ENCODE measurements around the gene SNIP1.
A peak's percentile ranks its signal among the peaks of the same experiment; 100 is the strongest.
"Not testable (repeated sequence)": the region's sequence is repeated elsewhere in the genome, so short reads cannot be mapped to it uniquely, and the experiment has no call there.

SNIP1 gene, protein sequence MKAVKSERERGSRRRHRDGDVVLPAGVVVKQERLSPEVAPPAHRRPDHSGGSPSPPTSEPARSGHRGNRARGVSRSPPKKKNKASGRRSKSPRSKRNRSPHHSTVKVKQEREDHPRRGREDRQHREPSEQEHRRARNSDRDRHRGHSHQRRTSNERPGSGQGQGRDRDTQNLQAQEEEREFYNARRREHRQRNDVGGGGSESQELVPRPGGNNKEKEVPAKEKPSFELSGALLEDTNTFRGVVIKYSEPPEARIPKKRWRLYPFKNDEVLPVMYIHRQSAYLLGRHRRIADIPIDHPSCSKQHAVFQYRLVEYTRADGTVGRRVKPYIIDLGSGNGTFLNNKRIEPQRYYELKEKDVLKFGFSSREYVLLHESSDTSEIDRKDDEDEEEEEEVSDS

GRCh38 chr1:37553927-37554808 is at the start of gene SNIP1:
Gene SNIP1, minus strand, starts transcription at chr1:37554293. Its CDS starts 64 bp downstream, at chr1:37554229.
- peak; percentile 84 for DNase-seq (ENCODE audit: low read depth)

DNA sequence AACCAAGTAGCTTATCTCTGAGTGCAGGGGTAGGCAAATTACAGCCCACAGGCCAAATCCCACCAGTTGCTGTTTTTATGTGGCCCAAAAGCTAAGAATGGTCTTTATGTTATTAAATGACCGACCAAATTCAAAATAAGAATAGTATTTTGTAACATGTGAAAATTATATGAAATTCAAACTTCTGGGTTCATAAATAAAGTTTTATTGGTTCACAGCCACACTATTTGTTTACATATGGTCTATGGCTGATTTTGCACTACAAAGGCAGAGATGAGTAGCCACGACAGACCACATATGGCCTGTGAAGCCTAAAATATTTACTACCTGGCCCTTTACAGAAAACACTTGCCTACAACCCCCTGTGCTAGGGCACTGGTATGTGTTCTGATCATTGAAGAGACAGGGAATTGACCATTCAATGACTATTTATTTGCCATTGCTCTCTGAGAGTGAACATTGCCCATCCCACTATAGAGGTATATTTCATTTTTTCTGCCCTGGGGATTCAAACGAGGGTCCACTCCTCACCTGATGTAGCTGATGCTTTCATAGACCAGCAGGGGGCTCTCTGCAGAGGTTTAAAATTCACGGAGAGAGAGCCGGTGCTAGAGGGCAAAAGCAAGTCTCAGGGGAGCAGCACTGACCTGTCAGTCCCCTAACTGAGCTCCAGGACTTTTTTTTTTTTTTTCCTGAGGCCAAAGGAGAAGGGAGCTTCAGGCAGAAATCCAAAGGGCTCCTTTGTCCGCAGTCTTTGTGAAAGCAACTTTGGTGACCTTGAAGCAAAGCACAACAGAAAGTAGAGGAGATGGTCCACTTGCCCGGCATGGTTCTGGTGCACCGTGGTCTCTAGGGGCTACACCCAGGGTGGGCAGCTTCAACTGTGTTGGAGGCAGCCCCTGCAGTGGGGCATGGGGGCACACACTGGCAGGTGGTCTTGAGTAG is 48.9 kb upstream of the SNIP1 start:
- peak; percentile 10 for DNase-seq (ENCODE audit: low read depth)

GRCh38 chr1:37601441-37601840 is 47.3 kb upstream of the SNIP1 start:
- no peak for DNase-seq (ENCODE audit: low read depth)

DNA sequence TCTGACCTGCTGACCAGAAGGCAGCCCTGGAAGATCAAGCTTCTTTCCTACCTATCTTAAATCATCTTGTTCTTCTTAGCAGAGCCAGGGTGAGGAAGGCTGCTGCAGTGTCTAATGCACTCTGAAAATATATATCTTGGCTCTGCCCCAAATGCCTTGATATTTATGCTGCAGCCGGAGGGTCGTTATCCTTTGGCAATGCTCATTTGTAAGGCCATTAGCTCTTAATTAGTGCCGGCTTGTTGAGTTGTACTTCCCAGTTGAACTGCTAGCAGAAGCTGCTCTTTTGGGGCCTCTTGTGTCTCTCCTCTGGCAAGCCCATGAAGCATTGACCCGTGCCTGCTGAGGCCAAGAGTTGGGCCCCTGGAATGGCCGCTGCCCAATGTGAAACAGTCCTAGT is 45.8 kb upstream of the SNIP1 start:
- no peak for DNase-seq (ENCODE audit: low read depth)

- no peak for DNase-seq (ENCODE audit: low read depth)
Observed at GRCh38 chr1:37596182-37596667, 42.1 kb upstream of the SNIP1 start.

- DNase-seq (ENCODE audit: low read depth) = peak; percentile 94
Observed at GRCh38 chr1:37595440-37596181, 41.5 kb upstream of the SNIP1 start, which contains the start of gene GNL2. Gene GNL2, minus strand, starts transcription at chr1:37595937. Its CDS starts 115 bp downstream, at chr1:37595822.

DNA sequence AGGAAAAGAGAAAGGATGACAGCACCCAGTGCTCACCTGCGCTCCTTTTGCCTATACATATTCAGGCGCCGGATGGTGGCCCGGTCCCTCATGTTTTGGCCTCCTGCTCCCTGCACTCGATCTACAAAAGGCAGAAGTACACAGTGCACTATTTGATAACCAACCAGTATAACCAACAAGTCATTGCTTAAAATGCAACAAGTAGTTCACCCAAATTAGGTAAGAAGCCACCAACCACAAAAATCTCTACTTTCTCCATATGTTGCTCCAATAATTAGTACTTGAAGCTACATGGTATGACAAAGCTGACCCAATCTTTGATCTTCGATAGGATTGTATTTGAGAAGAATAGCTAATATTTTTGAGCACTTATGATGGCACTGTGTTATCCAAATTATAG is 39.6 kb upstream of the SNIP1 start:
- no peak for DNase-seq (ENCODE audit: low read depth)

- no peak for DNase-seq (ENCODE audit: low read depth)
Observed at GRCh38 chr1:37588939-37589338, 34.8 kb upstream of the SNIP1 start.

GRCh38 chr1:37584544-37584943 is 30.5 kb upstream of the SNIP1 start:
- DNase-seq (ENCODE audit: low read depth) = not testable (repeated sequence)

GRCh38 chr1:37575692-37576091 is 21.6 kb upstream of the SNIP1 start:
- DNase-seq (ENCODE audit: low read depth) = no peak

DNA sequence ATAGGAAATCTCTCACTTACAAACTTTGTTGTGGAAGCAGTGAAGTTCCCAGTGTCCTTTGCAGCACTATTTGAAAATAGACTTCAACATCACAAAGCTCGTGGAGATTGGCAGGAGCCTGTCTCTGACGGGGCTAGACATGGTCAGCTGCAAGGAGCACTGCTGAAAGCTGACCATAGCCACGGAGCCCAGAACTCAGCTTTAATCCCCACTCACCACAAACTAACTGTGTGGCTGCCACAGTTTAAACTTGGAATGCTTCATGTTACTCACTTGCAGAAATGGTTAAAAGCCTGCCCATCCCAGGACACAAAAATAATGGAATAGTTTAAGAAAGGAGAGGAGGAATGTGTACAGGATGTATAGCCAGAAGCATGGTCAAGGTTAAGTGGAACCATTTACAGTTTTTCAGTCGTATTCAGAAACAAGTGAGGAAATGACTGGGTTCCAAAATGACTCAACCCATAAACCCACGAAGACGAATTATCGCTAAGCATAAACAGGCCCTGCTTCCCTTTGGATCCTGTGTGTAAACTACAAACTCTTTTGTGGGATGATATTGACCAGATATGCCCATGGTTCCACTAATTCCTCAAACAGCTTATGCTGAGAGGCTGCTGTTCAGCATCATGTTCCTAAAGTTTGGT is 20.9 kb upstream of the SNIP1 start:
- DNase-seq (ENCODE audit: low read depth) = no peak

DNA sequence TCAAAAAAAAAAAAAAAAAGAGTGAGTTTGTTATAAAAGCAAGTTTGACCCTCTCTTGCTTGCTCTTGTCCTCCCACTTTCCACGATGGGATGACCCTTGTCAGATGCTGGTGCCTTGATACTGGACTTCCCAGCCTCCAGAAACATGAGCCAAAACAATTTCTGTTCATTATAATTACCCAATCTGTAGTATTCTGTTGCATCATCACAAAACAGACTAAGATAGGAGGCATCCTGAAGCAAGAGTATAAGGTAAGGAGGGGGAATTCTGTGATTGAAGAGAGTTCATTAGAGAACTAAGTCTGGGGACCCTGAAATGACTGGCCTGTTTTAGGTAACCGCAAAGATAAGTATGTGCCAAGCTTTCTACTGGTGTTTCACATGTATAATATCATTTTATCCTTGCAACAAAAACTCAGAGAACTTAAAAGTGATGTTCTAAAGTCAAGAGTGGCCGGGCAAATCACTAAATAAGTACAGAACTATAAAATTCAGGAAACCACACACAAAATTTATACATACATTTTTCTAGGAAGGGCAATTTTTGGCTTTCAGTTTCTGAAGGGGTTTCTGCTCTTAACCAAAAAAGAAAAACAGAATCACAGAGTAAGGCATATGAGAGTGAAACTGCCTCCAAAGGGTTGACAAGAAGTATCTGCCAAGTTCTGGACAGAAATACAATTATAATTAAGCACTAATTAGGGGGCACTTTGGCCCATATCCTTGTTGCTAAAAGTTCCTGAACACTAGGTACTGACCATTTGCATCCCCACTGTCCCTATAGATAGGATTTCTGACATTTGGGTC is 16.6 kb upstream of the SNIP1 start:
- DNase-seq (ENCODE audit: low read depth) = no peak

DNA sequence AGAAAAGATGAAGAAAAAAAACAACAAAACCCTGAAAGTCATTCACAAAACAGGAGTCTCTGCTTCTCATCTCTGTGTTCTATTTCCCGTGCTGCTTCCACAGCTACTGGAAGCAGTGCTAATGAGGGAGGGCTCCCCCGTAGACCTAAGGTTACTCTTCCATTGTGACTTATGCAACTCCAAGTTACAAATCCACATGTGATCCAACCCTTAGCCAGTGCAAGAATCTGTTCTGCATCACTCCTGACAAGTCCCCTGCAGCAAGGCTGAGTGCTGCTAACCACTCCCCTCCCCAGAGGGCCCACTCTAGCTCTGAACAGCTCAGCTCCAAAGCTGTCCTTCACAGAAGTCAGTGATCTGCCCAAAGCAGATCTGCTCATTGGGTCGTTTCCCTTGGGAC is 12.9 kb upstream of the SNIP1 start:
- no peak for DNase-seq (ENCODE audit: low read depth)

DNA sequence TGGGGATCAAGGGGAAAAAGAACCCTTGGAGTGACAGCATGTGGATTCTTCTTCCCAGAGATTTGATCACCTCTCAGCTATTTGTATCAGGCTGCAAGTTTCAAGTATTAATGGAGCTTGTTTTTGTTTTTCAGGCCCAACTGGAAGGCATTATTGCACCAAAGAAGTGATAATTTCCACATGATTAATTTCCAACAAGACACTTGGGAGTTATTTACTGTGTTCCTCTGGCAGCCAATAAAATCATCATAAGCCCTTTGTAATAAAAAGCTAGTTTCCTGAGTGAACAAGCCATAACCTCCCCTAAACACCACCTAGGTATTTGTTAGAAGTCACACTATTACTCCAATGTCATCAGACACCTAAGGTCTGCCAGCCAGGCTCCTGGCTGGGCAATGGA is 10.8 kb upstream of the SNIP1 start:
- DNase-seq (ENCODE audit: low read depth) = no peak

GRCh38 chr1:37562984-37563383 is 8.9 kb upstream of the SNIP1 start:
- no peak for DNase-seq (ENCODE audit: low read depth)

DNA sequence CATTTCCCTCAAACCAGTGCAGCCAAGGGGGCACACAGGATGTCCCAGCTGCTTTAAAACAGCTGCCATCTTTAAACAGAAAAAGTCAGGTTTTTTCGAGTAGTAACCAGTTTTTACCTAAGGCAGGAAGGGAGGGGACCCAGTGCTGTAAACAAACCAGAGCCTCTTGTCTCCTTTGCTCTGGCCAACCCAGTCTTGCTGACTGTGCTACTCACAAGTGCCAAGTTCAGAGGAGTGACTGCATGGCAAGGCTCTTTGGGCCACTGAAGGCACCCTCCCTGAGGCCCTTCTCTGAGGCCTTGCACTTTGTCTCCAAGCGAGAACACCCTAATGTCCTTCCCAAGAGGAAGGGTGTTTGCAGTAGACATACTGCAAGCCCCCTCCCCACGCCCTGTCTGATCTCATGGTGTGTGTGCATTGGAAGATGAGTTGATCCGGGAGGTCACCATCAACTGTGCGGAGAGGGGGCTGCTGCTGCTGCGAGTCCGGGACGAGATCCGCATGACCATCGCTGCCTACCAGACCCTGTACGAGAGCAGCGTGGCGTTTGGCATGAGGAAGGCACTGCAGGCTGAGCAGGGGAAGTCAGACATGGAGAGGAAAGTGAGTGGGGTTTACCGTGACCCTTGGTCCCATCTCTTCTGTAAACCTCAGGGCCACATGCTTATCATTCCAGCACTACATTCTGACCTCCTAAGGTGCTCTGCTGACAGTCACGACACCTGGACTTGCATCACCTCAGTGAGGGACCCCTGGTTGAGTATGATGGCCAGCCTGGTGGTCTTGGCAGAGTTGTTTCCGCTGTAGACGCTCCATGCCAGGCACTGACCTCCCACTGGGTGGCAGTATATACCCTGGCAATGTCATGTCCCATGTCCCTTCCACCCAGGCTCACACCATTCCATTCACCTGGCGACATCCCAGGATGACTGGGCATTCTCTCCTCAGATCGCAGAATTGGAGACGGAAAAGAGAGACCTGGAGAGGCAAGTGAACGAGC is 7.3 kb upstream of the SNIP1 start:
- DNase-seq (ENCODE audit: low read depth) = peak; percentile 11

DNA sequence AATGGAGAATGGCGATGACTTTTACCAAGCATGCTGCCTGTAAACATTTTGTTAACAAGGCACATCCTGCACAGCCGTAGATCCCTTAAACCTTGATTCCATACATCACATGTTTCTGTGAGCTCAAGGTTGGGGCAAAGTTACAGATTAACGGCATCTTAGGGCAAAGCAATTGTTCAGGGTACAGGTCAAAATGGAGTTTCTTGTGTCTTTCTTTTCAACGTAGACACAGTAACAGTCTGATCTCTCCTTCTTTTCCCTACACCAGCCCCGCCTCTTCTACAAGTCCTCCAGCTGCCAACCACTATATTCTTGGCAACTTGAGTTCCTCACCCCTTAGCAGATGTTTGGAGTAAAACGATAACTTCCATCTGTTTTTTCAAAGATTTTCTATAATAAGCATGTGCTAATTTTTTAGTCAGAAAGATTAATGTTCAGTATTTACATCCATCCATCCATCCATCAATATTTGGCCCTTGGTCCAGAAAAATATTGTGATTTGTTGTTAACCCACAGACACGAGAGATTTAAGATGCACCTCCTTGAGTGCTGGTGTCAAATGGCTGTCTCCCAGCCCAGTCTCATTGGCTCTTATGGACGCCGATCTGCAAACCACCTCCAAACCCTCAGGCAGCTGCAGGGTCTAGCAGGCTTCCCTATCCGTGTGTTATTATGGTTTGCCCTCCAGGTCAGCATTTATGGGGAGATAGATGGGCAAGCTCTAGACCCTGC is 6.5 kb upstream of the SNIP1 start:
- DNase-seq (ENCODE audit: low read depth) = no peak

DNA sequence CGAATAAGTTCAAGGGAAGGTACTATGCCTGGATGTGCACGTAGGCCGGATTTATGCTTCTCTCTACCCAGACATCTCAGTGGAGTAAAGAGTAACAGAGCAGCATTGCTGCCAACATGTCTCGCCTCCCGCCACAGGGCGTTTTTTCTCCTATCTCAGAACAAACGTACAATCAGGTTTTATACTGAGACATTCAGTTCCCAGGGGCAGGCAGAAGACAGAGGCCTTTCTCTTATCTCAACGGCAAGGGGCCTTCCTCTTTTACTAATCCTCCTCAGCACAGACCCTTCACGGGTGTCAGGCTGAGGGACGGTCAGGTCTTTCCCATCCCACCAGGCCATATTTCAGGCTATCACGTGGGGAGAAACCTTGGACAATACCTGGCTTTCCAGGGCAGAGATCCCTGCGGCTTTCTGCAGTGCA is 5.9 kb upstream of the SNIP1 start:
- not testable (repeated sequence) for DNase-seq (ENCODE audit: low read depth)

All from stimulated activated CD8-positive, alpha-beta memory T cell treated with anti-CD3 and anti-CD28 coated beads, Interleukin-4, amount 100 ng/mL, for 24 hours (primary cell).